Measurements from ENCODE around the gene DDR2. TPM values are rescaled to one million over a fixed set of nuclear protein-coding genes. Genes with fewer than 3 reads are reported as not detected.
"Not testable (repeated sequence)": the region's sequence is repeated elsewhere in the genome, so short reads cannot be mapped to it uniquely, and the experiment has no call there.

The DDR2 gene
- total and polyA plus RNA-seq, 2 donors from 2014 or later: 3.9 to 19.8 TPM

- Histone ChIP-seq H3K27me3 (ENCODE audit: control insufficient read depth, insufficient read depth, low read length) (no peaks in the 10 kb centered on the region), H3K4me3 (ENCODE audit: low read length in 3 of 3) (no peak overlapping the region), H3K36me3 (ENCODE audit: control insufficient read depth in 2 of 3, insufficient read depth in 3 of 3, low read length in 3 of 3) (no peaks in the 10 kb centered on the region), H3K27ac (ENCODE audit: low read depth in 2 of 2, low read length in 2 of 2) (no peak overlapping the region), H3K9me3 (ENCODE audit: control insufficient read depth in 2 of 3, insufficient read depth in 1 of 3, low read length in 3 of 3) (no peaks in the 10 kb centered on the region), H3K9ac (ENCODE audit: low read length in 3 of 3) (no peak overlapping the region), H3K4me1 (ENCODE audit: control insufficient read depth in 2 of 3, insufficient read depth in 2 of 3, low read depth in 1 of 3, low read length in 3 of 3) (no peaks in the 10 kb centered on the region)
- FAIRE-seq (no peak), DNase-seq (no peak)
- intact Hi-C loops (cut with DNase I): no loop called here
- TF ChIP-seq CTCF (IDR thresholded peaks at IDR 0.05; ENCODE audit: borderline replicate concordance, extremely low read depth, insufficient read depth): no peak
Measured at GRCh38 chr1:162722036-162722435, 89.8 kb downstream of the DDR2 start.

DNA sequence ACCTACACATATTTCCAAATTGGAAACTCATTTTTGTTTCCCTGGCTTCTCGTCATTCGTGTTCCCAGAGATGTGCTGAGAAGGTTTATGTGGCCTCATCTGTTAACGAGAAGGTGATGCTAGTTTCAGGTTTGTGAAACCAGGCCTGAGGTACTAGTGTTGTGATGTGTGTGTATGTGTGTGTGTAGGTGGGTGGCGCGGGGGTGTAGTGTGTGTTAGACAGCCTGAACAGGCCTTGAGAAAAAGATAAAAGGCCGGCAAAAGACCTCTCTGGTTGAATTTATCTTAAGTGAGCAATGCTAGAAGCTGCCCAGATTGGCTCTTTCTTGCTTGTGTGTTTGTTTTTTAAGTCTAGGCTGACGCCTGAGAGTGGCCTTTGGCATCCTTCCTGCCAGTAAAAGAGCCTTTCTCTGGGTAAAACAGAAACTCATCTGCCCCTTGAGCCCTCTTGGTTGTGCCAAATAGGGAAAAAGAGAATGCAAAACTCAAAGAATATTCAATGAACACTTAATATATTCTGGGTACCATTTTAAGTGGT, 92.4 kb downstream of the DDR2 start:
- no peak overlapping the region for H3K9ac ChIP-seq (ENCODE audit: low read length in 3 of 3)
- DNase-seq (no peak), FAIRE-seq (no peak)
- no peak overlapping the region for H3K4me3 ChIP-seq (ENCODE audit: low read length in 3 of 3)
- H3K4me1 ChIP-seq (ENCODE audit: control insufficient read depth in 2 of 3, insufficient read depth in 2 of 3, low read depth in 1 of 3, low read length in 3 of 3): no peaks in the 10 kb centered on the region
- TF ChIP-seq CTCF (IDR thresholded peaks at IDR 0.05; ENCODE audit: borderline replicate concordance, extremely low read depth, insufficient read depth): no peak
- H3K27ac ChIP-seq (ENCODE audit: low read depth in 2 of 2, low read length in 2 of 2): no peak overlapping the region
- H3K36me3 ChIP-seq (ENCODE audit: control insufficient read depth in 2 of 3, insufficient read depth in 3 of 3, low read length in 3 of 3): no peaks in the 10 kb centered on the region
- intact Hi-C loops (cut with DNase I): no loop called here
- no peaks in the 10 kb centered on the region for H3K27me3 ChIP-seq (ENCODE audit: control insufficient read depth, insufficient read depth, low read length)
- no peaks in the 10 kb centered on the region for H3K9me3 ChIP-seq (ENCODE audit: control insufficient read depth in 2 of 3, insufficient read depth in 1 of 3, low read length in 3 of 3)

GRCh38 chr1:162725301-162725837, 93.1 kb downstream of the DDR2 start:
- Histone ChIP-seq H3K4me1 (ENCODE audit: control insufficient read depth in 2 of 3, insufficient read depth in 2 of 3, low read depth in 1 of 3, low read length in 3 of 3) (no peaks in the 10 kb centered on the region), H3K4me3 (ENCODE audit: low read length in 3 of 3) (no peak overlapping the region), H3K36me3 (ENCODE audit: control insufficient read depth in 2 of 3, insufficient read depth in 3 of 3, low read length in 3 of 3) (no peaks in the 10 kb centered on the region), H3K27ac (ENCODE audit: low read depth in 2 of 2, low read length in 2 of 2) (no peak overlapping the region), H3K27me3 (ENCODE audit: control insufficient read depth, insufficient read depth, low read length) (no peaks in the 10 kb centered on the region), H3K9ac (ENCODE audit: low read length in 3 of 3) (no peak overlapping the region), H3K9me3 (ENCODE audit: control insufficient read depth in 2 of 3, insufficient read depth in 1 of 3, low read length in 3 of 3) (no peaks in the 10 kb centered on the region)
- FAIRE-seq (no peak), DNase-seq (no peak)
- TF ChIP-seq CTCF (IDR thresholded peaks at IDR 0.05; ENCODE audit: borderline replicate concordance, extremely low read depth, insufficient read depth): no peak
- intact Hi-C loops (cut with DNase I): no loop called here

DNA sequence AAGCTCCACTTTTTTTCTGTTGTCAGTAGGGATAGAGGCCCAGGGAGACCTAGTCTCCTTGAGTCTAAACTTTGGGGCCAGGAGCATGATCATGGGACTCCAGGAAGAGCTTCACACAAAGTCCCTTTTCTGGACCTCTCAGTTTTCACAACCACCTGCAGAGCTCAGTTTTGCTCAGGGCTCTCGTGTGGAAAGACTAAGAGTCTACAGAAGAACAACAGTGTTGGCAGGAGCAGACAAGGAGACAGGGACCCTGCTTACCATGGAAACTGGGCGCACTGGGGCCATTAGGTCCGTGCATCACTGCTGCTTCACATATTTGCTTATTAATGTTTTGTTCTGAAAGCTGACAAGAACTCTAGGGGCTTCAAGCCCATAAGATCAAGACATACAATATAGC, 94.3 kb downstream of the DDR2 start:
- Histone ChIP-seq H3K9me3 (ENCODE audit: control insufficient read depth in 2 of 3, insufficient read depth in 1 of 3, low read length in 3 of 3) (no peaks in the 10 kb centered on the region), H3K36me3 (ENCODE audit: control insufficient read depth in 2 of 3, insufficient read depth in 3 of 3, low read length in 3 of 3) (no peaks in the 10 kb centered on the region), H3K4me1 (ENCODE audit: control insufficient read depth in 2 of 3, insufficient read depth in 2 of 3, low read depth in 1 of 3, low read length in 3 of 3) (no peaks in the 10 kb centered on the region), H3K4me3 (ENCODE audit: low read length in 3 of 3) (no peak overlapping the region), H3K27ac (ENCODE audit: low read depth in 2 of 2, low read length in 2 of 2) (no peak overlapping the region), H3K27me3 (ENCODE audit: control insufficient read depth, insufficient read depth, low read length) (no peaks in the 10 kb centered on the region), H3K9ac (ENCODE audit: low read length in 3 of 3) (no peak overlapping the region)
- TF ChIP-seq CTCF (IDR thresholded peaks at IDR 0.05; ENCODE audit: borderline replicate concordance, extremely low read depth, insufficient read depth): no peak
- no peak for FAIRE-seq
- intact Hi-C loops (cut with DNase I): no loop called here
- peak in 3 of 5 donors; percentile 30 to 42 (median 39) for DNase-seq

GRCh38 chr1:162727493-162727892, 95.2 kb downstream of the DDR2 start:
- FAIRE-seq; intact Hi-C loops (cut with DNase I); H3K27ac ChIP-seq (ENCODE audit: low read depth in 2 of 2, low read length in 2 of 2); H3K9ac ChIP-seq (ENCODE audit: low read length in 3 of 3); H3K27me3 ChIP-seq (ENCODE audit: control insufficient read depth, insufficient read depth, low read length); DNase-seq; H3K9me3 ChIP-seq (ENCODE audit: control insufficient read depth in 2 of 3, insufficient read depth in 1 of 3, low read length in 3 of 3); H3K4me1 ChIP-seq (ENCODE audit: control insufficient read depth in 2 of 3, insufficient read depth in 2 of 3, low read depth in 1 of 3, low read length in 3 of 3); H3K36me3 ChIP-seq (ENCODE audit: control insufficient read depth in 2 of 3, insufficient read depth in 3 of 3, low read length in 3 of 3); H3K4me3 ChIP-seq (ENCODE audit: low read length in 3 of 3): not testable (repeated sequence)
